Muscle layer of colon (tissue), 2 donors: ENCODE data around the gene AQP2.

Source experiments
- H3K27ac ChIP-seq: one replicate; pipeline ENCODE4 v1.7.0; 2013; ENCODE audit warnings: low read depth, mild to moderate bottlenecking, low read length, moderate library complexity
- H3K27me3 ChIP-seq, 2 donors: one replicate each; pipeline ENCODE4 v1.7.0; 2013; ENCODE audit warnings: low read length in 2 of 2, mild to moderate bottlenecking in 2 of 2; ENCODE audit not compliant: insufficient read depth in 2 of 2, control insufficient read depth in 1 of 2
- H3K36me3 ChIP-seq: one replicate; pipeline ENCODE4 v1.7.0; 2013; ENCODE audit warnings: mild to moderate bottlenecking, low read length; ENCODE audit not compliant: insufficient read depth
- H3K4me1 ChIP-seq: one replicate; pipeline ENCODE4 v1.7.0; 2013; ENCODE audit warnings: mild to moderate bottlenecking, low read length; ENCODE audit not compliant: insufficient read depth
- H3K4me3 ChIP-seq, 2 donors: one replicate each; pipeline ENCODE4 v1.7.0; 2013; ENCODE audit warnings: low read length in 2 of 2, low read depth in 1 of 2, mild to moderate bottlenecking in 1 of 2, moderate library complexity in 1 of 2
- H3K9ac ChIP-seq: one replicate; pipeline ENCODE4 v1.7.0; 2013; ENCODE audit warnings: low read length
- H3K9me3 ChIP-seq: one replicate; pipeline ENCODE4 v1.7.0; 2013; ENCODE audit warnings: mild to moderate bottlenecking, low read length
- donor health status: abdominal sarcoma.
- donor health status: Adenocarcinoma of cecum.

Gene AQP2

GRCh38 chr12:49953151-49953550, 2.6 kb downstream of the AQP2 start:
- H3K36me3 ChIP-seq: no peaks in the 10 kb centered on the region
- H3K4me1 ChIP-seq: no peaks in the 10 kb centered on the region
- no peaks in the 10 kb centered on the region for H3K9me3 ChIP-seq
- H3K9ac ChIP-seq: no peak overlapping the region
- no peak overlapping the region for H3K27ac ChIP-seq
- peaks cover 35 to 51% of the 10 kb centered on the region in 2 donors for H3K27me3 ChIP-seq
- H3K4me3 ChIP-seq: no peak overlapping the region

- Histone ChIP-seq H3K4me1 (no peaks in the 10 kb centered on the region), H3K9me3 (no peaks in the 10 kb centered on the region)
Measured at GRCh38 chr12:49953961-49954846, 3.7 kb downstream of the AQP2 start.

GRCh38 chr12:49954863-49955830, 4.6 kb downstream of the AQP2 start:
- Histone ChIP-seq H3K36me3 (no peaks in the 10 kb centered on the region), H3K9ac (no peak overlapping the region), H3K4me1 (no peaks in the 10 kb centered on the region), H3K27me3 (peaks cover 55 to 71% of the 10 kb centered on the region in 2 donors), H3K9me3 (no peaks in the 10 kb centered on the region), H3K27ac (no peak overlapping the region), H3K4me3 (no peak overlapping the region)

More at GRCh38 chr12:49953961-49954846, 3.7 kb downstream of the AQP2 start:
- Histone ChIP-seq H3K36me3 (no peaks in the 10 kb centered on the region), H3K27me3 (peaks cover 45 to 61% of the 10 kb centered on the region in 2 donors), H3K9ac (no peak overlapping the region), H3K27ac (no peak overlapping the region), H3K4me3 (no peak overlapping the region)

DNA sequence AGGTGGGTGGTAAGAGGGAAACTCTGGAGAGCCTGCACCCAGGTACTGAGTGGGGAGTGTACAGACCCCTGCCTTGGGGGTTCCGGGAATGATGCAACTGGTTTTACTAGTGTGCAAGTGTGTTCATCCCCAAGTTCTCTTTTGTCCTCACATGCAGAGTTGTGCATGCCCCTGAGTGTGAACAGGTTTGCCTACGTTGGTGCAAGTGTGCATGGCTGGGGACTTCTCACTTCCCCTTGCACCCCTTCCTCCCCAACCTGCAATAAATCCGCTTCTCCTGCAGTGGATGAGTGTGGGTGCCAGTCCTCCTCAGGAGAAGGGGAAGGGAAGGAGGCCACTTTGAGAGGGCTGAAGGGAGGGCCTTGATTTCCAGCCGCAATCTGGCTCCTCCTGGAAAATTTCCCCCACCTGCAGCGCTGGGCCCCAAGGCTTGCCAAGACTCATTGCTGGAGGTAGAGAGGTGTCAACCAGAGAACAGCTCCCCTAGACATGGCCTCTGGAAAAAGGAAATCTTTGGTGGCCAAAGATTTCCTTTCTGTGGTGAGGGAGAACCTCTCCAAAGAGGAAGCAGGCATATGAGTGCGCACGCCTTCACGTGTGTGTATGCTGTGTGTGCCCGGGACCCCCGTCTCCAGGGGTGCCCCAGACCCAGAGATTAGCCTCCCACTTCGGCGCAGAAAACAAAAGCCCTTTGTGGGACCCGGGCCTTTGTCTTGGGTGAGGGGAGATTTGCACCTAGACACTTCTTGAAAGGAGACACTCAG, 5.5 kb downstream of the AQP2 start:
- Histone ChIP-seq H3K36me3 (no peaks in the 10 kb centered on the region), H3K9me3 (no peaks in the 10 kb centered on the region), H3K27me3 (peaks cover 64 to 80% of the 10 kb centered on the region in 2 donors), H3K4me1 (no peaks in the 10 kb centered on the region), H3K9ac (no peak overlapping the region), H3K4me3 (no peak overlapping the region), H3K27ac (no peak overlapping the region)

GRCh38 chr12:49956663-49957569, 6.4 kb downstream of the AQP2 start:
- Histone ChIP-seq H3K9ac (no peak overlapping the region), H3K4me1 (no peaks in the 10 kb centered on the region), H3K27me3 (peaks cover 65 to 83% of the 10 kb centered on the region in 2 donors), H3K36me3 (no peaks in the 10 kb centered on the region), H3K4me3 (no peak overlapping the region), H3K27ac (no peak overlapping the region), H3K9me3 (no peaks in the 10 kb centered on the region)

- Histone ChIP-seq H3K9me3 (no peaks in the 10 kb centered on the region), H3K4me3 (no peak overlapping the region), H3K36me3 (no peaks in the 10 kb centered on the region), H3K27ac (no peak overlapping the region), H3K9ac (no peak overlapping the region), H3K27me3 (peaks cover 65 to 80% of the 10 kb centered on the region in 2 donors), H3K4me1 (no peaks in the 10 kb centered on the region)
Measured at GRCh38 chr12:49957570-49957967, 7.0 kb downstream of the AQP2 start.

DNA sequence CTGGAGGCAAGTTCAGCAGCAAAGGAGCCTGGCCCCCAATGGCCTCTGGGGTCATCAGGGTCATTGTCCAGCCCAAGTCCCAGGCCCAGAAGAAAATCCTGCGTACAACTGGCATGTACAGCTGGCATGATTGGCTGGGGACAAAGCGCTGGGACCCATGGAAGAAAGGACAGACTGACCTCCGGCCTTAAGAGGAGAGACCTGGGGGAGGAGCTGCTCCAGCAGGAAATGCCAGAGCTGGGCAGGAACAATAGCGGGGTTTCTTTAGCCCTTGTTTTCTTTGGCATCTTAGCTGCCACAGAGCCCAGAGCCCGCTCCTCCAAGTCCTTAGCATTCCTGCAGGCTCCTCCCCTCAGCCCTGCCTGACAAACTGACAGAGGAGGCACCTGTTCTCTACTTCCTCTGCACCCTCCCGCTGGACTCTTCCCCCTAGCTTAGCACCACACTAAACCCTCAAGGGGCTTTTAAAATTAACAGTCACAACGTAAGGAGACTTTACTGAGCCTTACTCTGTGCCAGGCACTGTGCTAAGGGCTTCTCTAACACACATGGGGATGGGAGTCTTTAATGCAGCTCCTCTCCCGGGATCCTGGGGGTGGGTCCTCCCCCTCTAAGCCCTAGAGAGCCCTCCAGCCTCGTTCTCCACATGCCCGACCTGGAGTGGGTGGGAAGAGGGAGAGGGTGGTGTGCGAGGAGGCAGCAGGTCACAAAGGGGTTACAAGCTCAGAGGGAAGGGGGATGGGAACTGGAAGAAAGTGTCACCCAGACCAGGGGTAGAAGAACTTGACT, 9.3 kb downstream of the AQP2 start:
- no peaks in the 10 kb centered on the region for H3K9me3 ChIP-seq
- no peaks in the 10 kb centered on the region for H3K36me3 ChIP-seq
- no peak overlapping the region for H3K27ac ChIP-seq
- no peak overlapping the region for H3K4me3 ChIP-seq
- no peaks in the 10 kb centered on the region for H3K4me1 ChIP-seq
- H3K9ac ChIP-seq: no peak overlapping the region
- H3K27me3 ChIP-seq: peaks cover 57 to 64% of the 10 kb centered on the region in 2 donors

GRCh38 chr12:49960474-49961110, 10.1 kb downstream of the AQP2 start:
- Histone ChIP-seq H3K27me3 (peaks cover 50 to 57% of the 10 kb centered on the region in 2 donors), H3K9ac (no peak overlapping the region), H3K27ac (no peak overlapping the region), H3K36me3 (no peaks in the 10 kb centered on the region), H3K4me1 (no peaks in the 10 kb centered on the region), H3K4me3 (no peak overlapping the region), H3K9me3 (no peaks in the 10 kb centered on the region)

GRCh38 chr12:49961111-49961922, 10.8 kb downstream of the AQP2 start, which contains the start of gene AQP5:
Gene AQP5, plus strand, starts transcription at chr12:49961872. Its CDS starts 146 bp downstream, at chr12:49962018.
- no peak within 1 kb of the TSS for H3K9ac ChIP-seq
- no peak within 1 kb of the TSS for H3K27ac ChIP-seq

More at GRCh38 chr12:49961111-49961922, 10.8 kb downstream of the AQP2 start, which contains the start of gene AQP5:
- Histone ChIP-seq H3K27me3 (peaks cover 43 to 50% of the 10 kb centered on the region in 2 donors), H3K4me3 (peak within 1 kb of the TSS; percentile 32 to 35), H3K4me1 (no peaks in the 10 kb centered on the region), H3K36me3 (no peaks in the 10 kb centered on the region), H3K9me3 (no peaks in the 10 kb centered on the region)
